Smooth muscle cell (in vitro differentiated cells): ENCODE results near the gene SERPINB2. TPM values are rescaled to one million over a fixed set of nuclear protein-coding genes. Genes with fewer than 3 reads are reported as not detected.

ENCODE experiments used
- DNase-seq: peaks from one replicate; lab custom pipeline; 2025; ENCODE audit not compliant: unreplicated experiment; lab: John Stamatoyannopoulos, UW
- H2AFZ ChIP-seq: fragments of 200-600 bp; sonication (generic); 2 replicates; pipeline ENCODE4 v1.6.0; 2016; ENCODE audit warnings: antibody characterized with exemption, low read depth, mild to moderate bottlenecking
- H3F3A ChIP-seq: fragments of 200-600 bp; sonication (generic); 2 replicates; pipeline ENCODE4 v1.6.0; 2017; ENCODE audit warnings: antibody characterized with exemption, low read depth
- H3K27ac ChIP-seq: fragments of 200-600 bp; sonication (generic); 2 replicates; pipeline ENCODE4 v1.5.1; 2016; ENCODE audit warnings: low read depth, mild to moderate bottlenecking
- H3K27me3 ChIP-seq: fragments of 200-600 bp; sonication (generic); 2 replicates; pipeline ENCODE4 v1.6.1; 2016; ENCODE audit warnings: low read depth, mild to moderate bottlenecking
- H3K36me3 ChIP-seq: fragments of 200-600 bp; sonication (generic); 2 replicates; pipeline ENCODE4 v1.5.1; 2016; ENCODE audit warnings: low read depth
- H3K4me1 ChIP-seq: fragments of 200-600 bp; sonication (generic); 2 replicates; pipeline ENCODE4 v1.5.1; 2016; ENCODE audit warnings: low read depth
- H3K4me2 ChIP-seq: fragments of 200-600 bp; sonication (generic); 2 replicates; pipeline ENCODE4 v1.6.0; 2016; ENCODE audit warnings: mild to moderate bottlenecking
- H3K4me3 ChIP-seq: fragments of 200-600 bp; sonication (generic); 2 replicates; pipeline ENCODE4 v1.5.1; 2016; ENCODE audit warnings: mild to moderate bottlenecking
- H3K79me2 ChIP-seq: fragments of 200-600 bp; sonication (generic); 2 replicates; pipeline ENCODE4 v1.6.0; 2016; ENCODE audit warnings: low read depth, mild to moderate bottlenecking
- H3K9ac ChIP-seq: fragments of 200-600 bp; sonication (generic); 2 replicates; pipeline ENCODE4 v1.6.0; 2016; ENCODE audit warnings: low read depth
- H3K9me3 ChIP-seq: fragments of 200-600 bp; sonication (generic); replicated peaks from 2 replicates; pipeline ENCODE4 v1.5.1; 2016; ENCODE audit warnings: low read depth
- H4K20me1 ChIP-seq: fragments of 200-600 bp; sonication (generic); 2 replicates; pipeline ENCODE4 v1.6.0; 2016; ENCODE audit warnings: low read depth
- WGBS: methylation state at CpG from one replicate; pipeline ENCODE4 v1.1.7; 2016; ENCODE audit warnings: low lambda C conversion rate; 5-methylcytosine and 5-hydroxymethylcytosine counted together
- polyA plus RNA-seq: library from polyadenylated mRNA; unstranded; fragments of >200 nt; fragmentation: Nextera tagmentation; extraction: Ambion mirVana; gene quantifications from 2 replicates; pipeline ENCODE4 v1.2.1, GENCODE V29; 2016
- total RNA-seq: library from RNA; depleted of rRNA; stranded (reverse); fragments of >200 nt; gene quantifications from 2 replicates; pipeline ENCODE4 v1.2.3, GENCODE V29; 2014
- TF ChIP-seq, protein P1 (sequence below): fragments of 200-600 bp; sonication (generic); IDR thresholded peaks from 2 replicates; pipeline ENCODE4 v1.5.1; 2017; ENCODE audit warnings: borderline replicate concordance, mild to moderate bottlenecking, antibody characterized with exemption; ENCODE audit not compliant: insufficient read depth, poor library complexity, severe bottlenecking

SERPINB2 gene
- total and polyA plus RNA-seq, 2 experiments from 2014 or later, result 15.5 to 29.8 TPM

DNA sequence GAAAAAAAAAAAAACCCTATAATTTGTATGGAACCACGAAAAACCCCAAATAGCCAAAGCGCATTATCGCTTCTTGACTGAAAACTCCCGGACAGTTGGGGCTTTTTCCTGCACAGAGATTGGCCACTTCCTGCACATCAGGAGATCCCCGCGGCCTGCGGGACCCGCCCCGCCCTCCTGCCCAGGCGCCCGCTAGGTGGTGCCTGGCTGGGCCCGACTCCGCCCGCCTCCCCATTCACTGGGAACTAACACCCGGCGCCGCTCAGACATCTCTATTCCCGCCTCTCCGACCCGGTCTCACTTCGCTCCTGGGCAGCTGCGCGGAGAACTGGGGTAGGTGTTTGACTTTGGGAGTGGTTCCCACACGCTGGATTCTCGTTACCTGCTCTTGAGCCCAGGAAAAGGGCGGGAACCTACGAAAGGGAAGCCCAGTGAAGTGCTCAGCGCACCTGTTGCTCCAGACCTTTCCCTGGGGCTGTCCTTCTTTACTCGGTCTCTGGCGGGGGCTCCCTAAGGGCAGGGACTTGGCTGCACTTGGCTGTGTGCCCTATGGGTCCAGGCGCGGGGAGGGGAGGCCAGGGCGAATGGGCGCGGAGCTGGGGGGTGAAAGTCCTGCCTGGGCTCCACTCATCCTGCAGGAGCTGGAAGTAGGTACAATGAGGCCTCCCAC is 61.7 kb downstream of the SERPINB2 start, which contains the start of gene HMSD:
Gene HMSD, plus strand, starts transcription at position 234 of the 670 bp plus-strand sequence. CDS start 4,155 bp downstream, outside the sequence.
- Histone ChIP-seq H3K9ac (no peak within 1 kb of the TSS), H4K20me1 (no peaks in the 10 kb centered on the region), H3K79me2 (no peaks in the 10 kb centered on the region), H3K4me1 (no peaks in the 10 kb centered on the region), H3K9me3 (no peaks in the 10 kb centered on the region), H2AFZ (peak within 1 kb of the TSS; percentile 76), H3K4me3 (peak within 1 kb of the TSS; percentile 48), H3K27me3 (no peaks in the 10 kb centered on the region), H3K36me3 (no peaks in the 10 kb centered on the region), H3K27ac (no peak within 1 kb of the TSS), H3F3A (no peaks in the 10 kb centered on the region), H3K4me2 (peak within 1 kb of the TSS; percentile 82)
- peak; percentile 4 for DNase-seq
- WGBS, result 6% methylated on average over 27 of the region's 35 CpGs
- TF ChIP-seq, protein P1, sequence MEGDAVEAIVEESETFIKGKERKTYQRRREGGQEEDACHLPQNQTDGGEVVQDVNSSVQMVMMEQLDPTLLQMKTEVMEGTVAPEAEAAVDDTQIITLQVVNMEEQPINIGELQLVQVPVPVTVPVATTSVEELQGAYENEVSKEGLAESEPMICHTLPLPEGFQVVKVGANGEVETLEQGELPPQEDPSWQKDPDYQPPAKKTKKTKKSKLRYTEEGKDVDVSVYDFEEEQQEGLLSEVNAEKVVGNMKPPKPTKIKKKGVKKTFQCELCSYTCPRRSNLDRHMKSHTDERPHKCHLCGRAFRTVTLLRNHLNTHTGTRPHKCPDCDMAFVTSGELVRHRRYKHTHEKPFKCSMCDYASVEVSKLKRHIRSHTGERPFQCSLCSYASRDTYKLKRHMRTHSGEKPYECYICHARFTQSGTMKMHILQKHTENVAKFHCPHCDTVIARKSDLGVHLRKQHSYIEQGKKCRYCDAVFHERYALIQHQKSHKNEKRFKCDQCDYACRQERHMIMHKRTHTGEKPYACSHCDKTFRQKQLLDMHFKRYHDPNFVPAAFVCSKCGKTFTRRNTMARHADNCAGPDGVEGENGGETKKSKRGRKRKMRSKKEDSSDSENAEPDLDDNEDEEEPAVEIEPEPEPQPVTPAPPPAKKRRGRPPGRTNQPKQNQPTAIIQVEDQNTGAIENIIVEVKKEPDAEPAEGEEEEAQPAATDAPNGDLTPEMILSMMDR, result peak; percentile 28

DNA sequence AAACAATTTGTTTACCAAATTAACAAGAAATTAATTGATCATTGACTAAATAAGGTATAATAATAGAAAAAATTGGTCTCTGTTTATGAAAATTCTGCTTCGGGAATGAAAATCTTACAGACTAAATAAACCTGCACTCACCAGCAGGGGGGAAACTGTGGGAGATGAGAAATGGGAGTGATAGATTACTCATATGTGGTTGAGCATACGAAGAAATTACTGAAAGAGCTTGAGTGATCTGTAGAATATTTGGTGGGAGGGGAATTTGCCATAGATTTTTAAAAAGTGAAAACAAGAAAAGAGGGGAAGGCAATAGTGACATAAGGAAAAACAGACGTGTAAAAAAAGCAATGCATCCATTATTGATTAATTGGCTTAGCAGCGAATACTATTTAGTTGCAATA is 63.8 kb downstream of the SERPINB2 start:
- no peak for DNase-seq
- H3K9me3 ChIP-seq, result no peaks in the 10 kb centered on the region
- no peaks in the 10 kb centered on the region for H3K27me3 ChIP-seq
- no peaks in the 10 kb centered on the region for H3F3A ChIP-seq
- no peaks in the 10 kb centered on the region for H3K4me1 ChIP-seq
- no peak overlapping the region for H3K4me3 ChIP-seq
- 87% methylated on average over 4 of the region's 4 CpGs for WGBS
- H3K27ac ChIP-seq, result no peak overlapping the region
- TF ChIP-seq, protein P1, result no peak
- H3K9ac ChIP-seq, result no peak overlapping the region
- H3K79me2 ChIP-seq, result no peaks in the 10 kb centered on the region
- no peaks in the 10 kb centered on the region for H3K36me3 ChIP-seq
- H2AFZ ChIP-seq, result no peak overlapping the region
- H3K4me2 ChIP-seq, result no peak overlapping the region
- H4K20me1 ChIP-seq, result no peaks in the 10 kb centered on the region

Other genes with a start within 250 kb of the SERPINB2 start
- 11.1 and 14.8 TPM in 2 replicates for gene SERPINB4, start 243.4 kb upstream of the SERPINB2 start, total RNA-seq
- 0.46 and 1.7 TPM in 2 replicates for gene SERPINB4, start 243.4 kb upstream of the SERPINB2 start, polyA plus RNA-seq
- 142 and 148 TPM in 2 replicates for gene SERPINB3, start 225.8 kb upstream of the SERPINB2 start, total RNA-seq
- 17.5 and 44.0 TPM in 2 replicates for gene SERPINB3, start 225.8 kb upstream of the SERPINB2 start, polyA plus RNA-seq
- gene SERPINB11, start 184.7 kb upstream of the SERPINB2 start, total RNA-seq, result 1.1 and 1.4 TPM in 2 replicates
- 0.25 TPM in 1 of 2 replicates, not detected in the other for gene SERPINB11, start 184.7 kb upstream of the SERPINB2 start, polyA plus RNA-seq
- gene SERPINB7, start 112.3 kb upstream of the SERPINB2 start, total RNA-seq, result 111 and 174 TPM in 2 replicates
- 18.4 and 30.0 TPM in 2 replicates for gene SERPINB7, start 112.3 kb upstream of the SERPINB2 start, polyA plus RNA-seq
- 0.31 TPM in 1 of 2 replicates, not detected in the other for gene SERPINB10, start 20.3 kb downstream of the SERPINB2 start, total RNA-seq
- not detected in 2 replicates for gene SERPINB10, start 20.3 kb downstream of the SERPINB2 start, polyA plus RNA-seq
- not detected in 2 replicates for gene HMSD, start 61.6 kb downstream of the SERPINB2 start, total RNA-seq
- gene HMSD, start 61.6 kb downstream of the SERPINB2 start, polyA plus RNA-seq, result 0.26 and 0.64 TPM in 2 replicates
- 13.9 and 20.5 TPM in 2 replicates for gene SERPINB8, start 82.4 kb downstream of the SERPINB2 start, total RNA-seq
- gene SERPINB8, start 82.4 kb downstream of the SERPINB2 start, polyA plus RNA-seq, result 12.0 and 15.9 TPM in 2 replicates